ENCODE data around the gene TRIM33. TPM values are rescaled to one million over a fixed set of nuclear protein-coding genes. Genes with fewer than 3 reads are reported as not detected.

Gene TRIM33
- total RNA-seq, 6 donors from 2014 or later = 27.9 to 92.2 (median 40.6) TPM

DNA sequence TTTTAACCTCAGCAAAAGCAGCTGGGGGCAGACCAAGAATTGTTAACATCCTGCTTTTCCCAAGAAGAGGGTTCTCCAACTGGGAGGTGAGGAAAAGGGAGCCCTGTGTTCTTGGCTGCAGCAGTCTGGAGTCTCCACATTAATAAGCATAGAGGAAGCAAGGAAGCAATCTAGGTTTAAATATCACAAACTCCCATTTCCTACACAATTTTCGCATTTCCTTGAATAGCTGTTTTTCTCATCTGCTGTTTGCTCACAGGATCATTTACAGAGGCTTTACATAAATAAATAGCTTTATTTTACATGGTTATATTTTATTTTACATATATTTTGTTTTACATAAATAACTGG, 124.0 kb downstream of the TRIM33 start:
- Histone ChIP-seq H3K4me1 (no peaks in the 10 kb centered on the region), H3K27ac (no peak overlapping the region), H3K27me3 (no peaks in the 10 kb centered on the region), H3K4me3 (no peak overlapping the region), H3K9me3 (peaks cover 7 to 22% (median 16%) of the 10 kb centered on the region in 4 donors), H3K36me3 (peaks cover 0 to 1% (median 0%) of the 10 kb centered on the region in 4 donors)
- no peak for TF ChIP-seq POLR2AphosphoS5 (IDR thresholded peaks at IDR 0.05)
- ATAC-seq (ENCODE audit: low FRiP score in 2 of 2) (no peak), DNase-seq (no peak)
- WGBS, 2 donors = 72 to 74% methylated on average over 1 of the region's 1 CpG

DNA sequence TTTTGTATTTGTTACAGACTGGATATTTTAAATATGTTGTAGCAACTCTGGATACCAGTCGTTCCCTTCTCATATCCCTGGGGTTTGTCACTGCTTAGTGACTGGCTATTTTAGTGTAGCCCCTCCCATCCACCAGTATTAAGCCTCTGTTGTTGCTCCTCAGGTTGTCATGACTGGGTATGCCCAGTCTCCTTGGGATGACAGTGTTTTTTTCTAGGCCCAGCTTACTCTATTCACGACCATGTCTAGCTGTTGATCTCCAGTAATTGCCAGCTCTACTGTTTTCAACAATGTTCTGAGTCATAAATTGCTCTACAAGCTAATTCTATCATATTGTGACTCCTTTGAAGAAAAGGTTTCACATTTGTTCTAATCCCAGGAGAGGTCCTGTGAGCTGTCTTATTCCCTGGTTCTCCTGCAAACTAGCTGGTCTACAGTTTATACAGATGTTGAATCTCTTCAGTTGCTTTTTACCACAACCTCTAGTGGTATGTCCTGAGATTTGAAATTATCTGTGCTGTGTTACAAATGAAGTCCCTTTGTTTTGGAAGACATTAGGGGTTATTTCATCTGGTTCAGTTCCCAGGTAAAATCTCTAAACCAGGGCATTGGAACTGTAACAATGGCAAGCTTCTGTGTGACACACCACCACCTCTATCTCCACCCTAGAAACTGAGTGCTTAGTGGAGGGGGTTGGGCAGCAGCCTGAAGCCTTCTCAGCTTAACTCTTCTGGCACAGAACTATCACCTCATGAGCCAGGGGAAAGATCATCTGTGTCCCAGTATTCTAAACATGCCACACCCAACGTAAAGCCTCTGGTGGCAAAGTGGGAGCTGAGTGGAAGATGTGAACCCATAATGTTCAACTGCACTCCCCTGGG, 124.6 kb downstream of the TRIM33 start:
- TF ChIP-seq EP300 (IDR thresholded peaks at IDR 0.05) = no peak
- no peak for TF ChIP-seq POLR2A (IDR thresholded peaks at IDR 0.05)
- TF ChIP-seq, protein P1, sequence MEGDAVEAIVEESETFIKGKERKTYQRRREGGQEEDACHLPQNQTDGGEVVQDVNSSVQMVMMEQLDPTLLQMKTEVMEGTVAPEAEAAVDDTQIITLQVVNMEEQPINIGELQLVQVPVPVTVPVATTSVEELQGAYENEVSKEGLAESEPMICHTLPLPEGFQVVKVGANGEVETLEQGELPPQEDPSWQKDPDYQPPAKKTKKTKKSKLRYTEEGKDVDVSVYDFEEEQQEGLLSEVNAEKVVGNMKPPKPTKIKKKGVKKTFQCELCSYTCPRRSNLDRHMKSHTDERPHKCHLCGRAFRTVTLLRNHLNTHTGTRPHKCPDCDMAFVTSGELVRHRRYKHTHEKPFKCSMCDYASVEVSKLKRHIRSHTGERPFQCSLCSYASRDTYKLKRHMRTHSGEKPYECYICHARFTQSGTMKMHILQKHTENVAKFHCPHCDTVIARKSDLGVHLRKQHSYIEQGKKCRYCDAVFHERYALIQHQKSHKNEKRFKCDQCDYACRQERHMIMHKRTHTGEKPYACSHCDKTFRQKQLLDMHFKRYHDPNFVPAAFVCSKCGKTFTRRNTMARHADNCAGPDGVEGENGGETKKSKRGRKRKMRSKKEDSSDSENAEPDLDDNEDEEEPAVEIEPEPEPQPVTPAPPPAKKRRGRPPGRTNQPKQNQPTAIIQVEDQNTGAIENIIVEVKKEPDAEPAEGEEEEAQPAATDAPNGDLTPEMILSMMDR (IDR thresholded peaks at IDR 0.05) = no peak
- no peak for TF ChIP-seq POLR2AphosphoS5 (IDR thresholded peaks at IDR 0.05)
- ATAC-seq (ENCODE audit: low FRiP score in 2 of 2) (no peak), DNase-seq (no peak)
- H3K27me3 ChIP-seq = no peaks in the 10 kb centered on the region
- H3K4me3 ChIP-seq = no peak overlapping the region
- H3K4me1 ChIP-seq = no peaks in the 10 kb centered on the region
- H3K36me3 ChIP-seq = no peaks in the 10 kb centered on the region
- WGBS, 2 donors = 66% methylated on average over 3 of the region's 3 CpGs
- peaks cover 7 to 22% (median 16%) of the 10 kb centered on the region in 4 donors for H3K9me3 ChIP-seq
- H3K27ac ChIP-seq = no peak overlapping the region

DNA sequence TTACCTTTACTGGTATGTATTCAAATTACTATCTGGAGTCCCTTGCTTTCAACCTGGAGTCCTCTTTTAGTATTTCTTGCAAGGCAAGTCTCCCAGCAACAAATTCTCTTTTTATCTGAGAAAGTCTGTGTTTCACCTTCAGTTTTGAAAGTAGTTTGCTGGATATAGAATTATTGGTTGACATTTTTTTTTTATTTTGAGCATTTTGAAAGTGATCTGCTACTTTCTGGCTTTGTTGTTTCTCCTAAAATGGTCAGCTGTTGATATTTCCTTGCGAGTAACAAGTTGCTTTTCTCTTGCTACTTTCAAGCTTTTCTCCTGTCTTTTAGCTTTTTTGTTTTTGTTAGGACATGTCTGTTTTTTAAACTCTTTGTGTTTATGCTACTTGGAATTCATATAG, 126.1 kb downstream of the TRIM33 start:
- no peak overlapping the region for H3K4me3 ChIP-seq
- no peak for DNase-seq
- WGBS, 2 donors = 96 to 100% methylated on average over 1 of the region's 1 CpG
- TF ChIP-seq POLR2AphosphoS5 (IDR thresholded peaks at IDR 0.05) (no peak), POLR2A (IDR thresholded peaks at IDR 0.05) (no peak), EP300 (IDR thresholded peaks at IDR 0.05) (no peak)
- TF ChIP-seq, protein P1 (IDR thresholded peaks at IDR 0.05) = no peak
- H3K27ac ChIP-seq = no peak overlapping the region
- H3K4me1 ChIP-seq = no peaks in the 10 kb centered on the region
- H3K27me3 ChIP-seq = no peaks in the 10 kb centered on the region
- H3K9me3 ChIP-seq = peaks cover 7 to 22% (median 16%) of the 10 kb centered on the region in 4 donors
- H3K36me3 ChIP-seq = no peaks in the 10 kb centered on the region
- no peak for ATAC-seq (ENCODE audit: low FRiP score in 2 of 2)

DNA sequence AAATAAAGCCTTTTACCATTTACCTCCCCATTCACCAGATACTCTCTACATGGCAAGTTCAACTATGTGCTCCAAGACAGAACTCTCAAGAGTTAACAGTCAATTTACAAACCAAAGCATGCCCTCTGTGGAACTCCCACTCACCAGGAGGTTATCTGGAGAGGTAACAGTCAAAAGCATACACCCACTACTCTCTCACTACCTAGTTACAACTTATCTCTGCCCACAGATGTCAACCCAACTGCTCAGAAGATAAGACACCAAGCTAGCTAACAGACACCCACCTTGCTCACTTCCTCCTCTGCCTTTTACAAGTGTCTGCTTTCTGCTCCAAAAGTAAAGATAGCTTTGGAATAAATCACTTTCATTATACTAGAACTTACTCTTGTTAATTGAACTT, 131.0 kb downstream of the TRIM33 start:
- H3K4me3 ChIP-seq = no peak overlapping the region
- TF ChIP-seq EP300 (IDR thresholded peaks at IDR 0.05) (no peak), POLR2AphosphoS5 (IDR thresholded peaks at IDR 0.05) (no peak), POLR2A (IDR thresholded peaks at IDR 0.05) (no peak)
- TF ChIP-seq, protein P1 (IDR thresholded peaks at IDR 0.05) = no peak
- H3K27ac ChIP-seq = no peak overlapping the region
- H3K36me3 ChIP-seq = no peaks in the 10 kb centered on the region
- peaks cover 10 to 20% (median 14%) of the 10 kb centered on the region in 4 donors for H3K9me3 ChIP-seq
- DNase-seq = no peak
- no peaks in the 10 kb centered on the region for H3K27me3 ChIP-seq
- H3K4me1 ChIP-seq = no peaks in the 10 kb centered on the region
- ATAC-seq (ENCODE audit: low FRiP score in 2 of 2) = no peak

DNA sequence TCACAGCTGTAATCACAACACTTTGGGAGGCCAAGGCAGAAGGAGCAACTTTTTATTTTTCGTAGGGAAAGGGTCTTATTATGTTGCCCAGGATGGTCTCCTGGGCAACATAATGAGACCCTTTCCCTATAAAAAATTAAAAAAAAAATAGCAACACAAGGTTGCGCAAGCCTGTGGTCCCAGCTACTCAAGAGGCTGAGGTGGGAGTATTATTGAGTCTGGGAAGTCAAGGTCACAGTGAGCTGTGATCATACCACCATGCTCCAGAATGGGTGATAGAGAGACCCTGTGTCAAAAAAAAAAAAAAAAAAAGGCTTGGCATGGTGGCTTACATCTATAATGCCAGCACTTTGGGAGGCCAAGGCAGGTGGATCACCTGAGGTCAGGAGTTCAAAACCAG, 131.6 kb downstream of the TRIM33 start:
- Histone ChIP-seq H3K27ac (no peak overlapping the region), H3K36me3 (no peaks in the 10 kb centered on the region)
- no peak for ATAC-seq (ENCODE audit: low FRiP score in 2 of 2)

More for the DNA sequence above, 131.6 kb downstream of the TRIM33 start:
- H3K27me3 ChIP-seq = no peaks in the 10 kb centered on the region
- 93 to 96% methylated on average over 2 of the region's 2 CpGs for WGBS, 2 donors
- no peak overlapping the region for H3K4me3 ChIP-seq
- no peak for DNase-seq
- peaks cover 3 to 17% (median 13%) of the 10 kb centered on the region in 4 donors for H3K9me3 ChIP-seq
- H3K4me1 ChIP-seq = no peaks in the 10 kb centered on the region
- TF ChIP-seq, protein P1 (IDR thresholded peaks at IDR 0.05) = no peak
- TF ChIP-seq EP300 (IDR thresholded peaks at IDR 0.05) (no peak), POLR2AphosphoS5 (IDR thresholded peaks at IDR 0.05) (no peak), POLR2A (IDR thresholded peaks at IDR 0.05) (no peak)
